SH-SY5Y (cell line): ENCODE data around the gene ZNF441.

Experiments
- GATA2 ChIP-seq: IDR thresholded peaks from 2 replicates; pipeline ENCODE4 v1.6.1; 2011; ENCODE audit warnings: mild to moderate bottlenecking, low read depth, low read length
- GATA3 ChIP-seq: IDR thresholded peaks from 2 replicates; pipeline ENCODE4 v1.6.1; 2011; ENCODE audit warnings: low read depth, mild to moderate bottlenecking, low read length, moderate library complexity

- TF ChIP-seq GATA3 (no peak), GATA2 (no peak)
These were observed 3.2 kb downstream of the ZNF441 start for GRCh38 chr19:11769995-11770394.
